Adrenal gland (tissue), 5 donors: ENCODE results near the gene GADD45G.

Source experiments
- POLR2A ChIP-seq, 2 donors: fragments of 450-650 bp; IDR thresholded peaks; one replicate each; pipeline ENCODE4 v1.6.1; 2017; ENCODE audit warnings: antibody characterized with exemption in 2 of 2, mild to moderate bottlenecking in 2 of 2, moderate library complexity in 1 of 2
- TF ChIP-seq, protein P1 (sequence below), 6 experiments: fragments of 450-650 bp in 4 of 6; fragments of 200-600 bp in 2 of 6; sonication (generic) in 1 of 6; IDR thresholded peaks; 1 replicate in 5 of 6; 2 replicates in 1 of 6; pipeline versions ENCODE4 v1.5.1 to v1.8.0; 2016 to 2021; ENCODE audit warnings: antibody characterized with exemption in 6 of 6, mild to moderate bottlenecking in 2 of 6, moderate library complexity in 1 of 6
- donor health status: DM: no; HTN: no; CAD: no.

DNA sequence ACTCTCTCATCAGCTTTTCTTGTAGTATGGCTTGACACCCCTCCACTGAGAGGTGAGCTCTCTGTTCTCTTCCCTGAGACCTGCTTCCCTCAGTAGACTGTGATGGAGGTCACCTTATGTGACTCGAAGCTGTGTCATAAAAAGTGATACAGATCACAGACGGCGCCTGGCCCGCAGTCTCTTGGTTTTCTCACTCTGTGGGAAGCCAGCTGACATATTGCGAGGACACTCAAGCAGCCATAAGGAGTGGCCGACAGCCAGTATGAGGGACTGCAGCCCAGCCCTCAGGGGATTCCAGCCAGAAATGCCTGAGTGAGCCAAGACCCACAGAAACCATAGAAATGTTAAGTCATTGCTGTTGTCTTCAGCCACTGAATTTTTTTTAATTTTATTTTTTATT, 38.0 kb downstream of the GADD45G start:
- no peak for TF ChIP-seq POLR2A (IDR thresholded peaks at IDR 0.05)
- TF ChIP-seq, protein P1, sequence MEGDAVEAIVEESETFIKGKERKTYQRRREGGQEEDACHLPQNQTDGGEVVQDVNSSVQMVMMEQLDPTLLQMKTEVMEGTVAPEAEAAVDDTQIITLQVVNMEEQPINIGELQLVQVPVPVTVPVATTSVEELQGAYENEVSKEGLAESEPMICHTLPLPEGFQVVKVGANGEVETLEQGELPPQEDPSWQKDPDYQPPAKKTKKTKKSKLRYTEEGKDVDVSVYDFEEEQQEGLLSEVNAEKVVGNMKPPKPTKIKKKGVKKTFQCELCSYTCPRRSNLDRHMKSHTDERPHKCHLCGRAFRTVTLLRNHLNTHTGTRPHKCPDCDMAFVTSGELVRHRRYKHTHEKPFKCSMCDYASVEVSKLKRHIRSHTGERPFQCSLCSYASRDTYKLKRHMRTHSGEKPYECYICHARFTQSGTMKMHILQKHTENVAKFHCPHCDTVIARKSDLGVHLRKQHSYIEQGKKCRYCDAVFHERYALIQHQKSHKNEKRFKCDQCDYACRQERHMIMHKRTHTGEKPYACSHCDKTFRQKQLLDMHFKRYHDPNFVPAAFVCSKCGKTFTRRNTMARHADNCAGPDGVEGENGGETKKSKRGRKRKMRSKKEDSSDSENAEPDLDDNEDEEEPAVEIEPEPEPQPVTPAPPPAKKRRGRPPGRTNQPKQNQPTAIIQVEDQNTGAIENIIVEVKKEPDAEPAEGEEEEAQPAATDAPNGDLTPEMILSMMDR (IDR thresholded peaks at IDR 0.05), result no peak
